SK-N-SH (cell line): Measurements from ENCODE around the gene MYMX. TPM values are rescaled to one million over a fixed set of nuclear protein-coding genes. Genes with fewer than 3 reads are reported as not detected.

ENCODE experiments used
- CTCF ChIA-PET: fragments of 300-600, 350-600 bp; formaldehyde crosslinking; extraction: SDS; loops from one replicate; lab custom pipeline; 2021; lab: Yijun Ruan, JAX
- POLR2A ChIA-PET: fragments of 350-600 bp; sonication (Branson Sonifier 250); formaldehyde crosslinking; extraction: SDS; loops from one replicate; lab custom pipeline; 2020; ENCODE audit warnings: antibody characterized with exemption, inconsistent platforms; lab: Yijun Ruan, JAX
- DNase-seq: peaks from one replicate; pipeline ENCODE4 v3.0.0; 2012
- H2AFZ ChIP-seq: fragments of 200-600 bp; sonication (generic); 2 replicates; pipeline ENCODE4 v1.8.1; 2016; ENCODE audit warnings: antibody characterized with exemption, mild to moderate bottlenecking, low read depth
- H3F3A ChIP-seq: fragments of 200-600 bp; sonication (generic); replicated peaks from 2 replicates; pipeline ENCODE3; 2016; ENCODE audit warnings: antibody characterized with exemption, mild to moderate bottlenecking; ENCODE audit not compliant: insufficient read depth
- H3K27ac ChIP-seq, 2 experiments: fragments of 200-500 bp in 1 of 2; fragments of 200-600 bp in 1 of 2; sonication (Bioruptor generic) in 1 of 2; sonication (generic), shearing (Covaris generic) in 1 of 2; 2 replicates each; pipeline versions ENCODE4 v1.5.1 to v1.6.1; 2014 to 2016; ENCODE audit warnings: low read depth in 2 of 2, inconsistent platforms in 1 of 2, low read length in 1 of 2, mild to moderate bottlenecking in 1 of 2, mixed read lengths in 1 of 2
- H3K27me3 ChIP-seq: fragments of 200-600 bp; sonication (generic), shearing (Covaris generic); 2 replicates; pipeline ENCODE4 v1.6.1; 2016; ENCODE audit warnings: mixed run types; ENCODE audit not compliant: insufficient read depth
- H3K36me3 ChIP-seq, 2 experiments: fragments of 200-500 bp in 1 of 2; fragments of 200-600 bp in 1 of 2; sonication (Bioruptor generic) in 1 of 2; sonication (generic) in 1 of 2; replicated peaks in 1 of 2; 2 replicates each; pipeline versions ENCODE3 to v1.5.1; 2014 to 2016; ENCODE audit warnings: low read length in 1 of 2, mild to moderate bottlenecking in 1 of 2; ENCODE audit not compliant: insufficient read depth in 2 of 2, control insufficient read depth in 1 of 2
- H3K4me1 ChIP-seq, 2 experiments: fragments of 200-500 bp in 1 of 2; fragments of 200-600 bp in 1 of 2; sonication (Bioruptor generic) in 1 of 2; sonication (generic), shearing (Covaris generic) in 1 of 2; 2 replicates each; pipeline versions ENCODE4 v1.5.1 to v1.6.1; 2014 to 2016; ENCODE audit warnings: low read depth in 1 of 2, low read length in 1 of 2, mixed run types in 1 of 2; ENCODE audit not compliant: insufficient read depth in 2 of 2, control insufficient read depth in 1 of 2
- H3K4me2 ChIP-seq: fragments of 200-600 bp; sonication (generic), shearing (Covaris generic); 2 replicates; pipeline ENCODE4 v1.6.1; 2017; ENCODE audit warnings: mixed run types
- H3K4me3 ChIP-seq, 2 experiments: fragments of 200-500 bp in 1 of 2; fragments of 200-600 bp in 1 of 2; sonication (Bioruptor generic) in 1 of 2; sonication (generic), shearing (Covaris generic) in 1 of 2; 2 replicates each; pipeline versions ENCODE4 v1.5.1 to v1.8.1; 2014 to 2016; ENCODE audit warnings: low read depth in 2 of 2, inconsistent platforms in 1 of 2, low read length in 1 of 2, mild to moderate bottlenecking in 1 of 2, mixed read lengths in 1 of 2, moderate library complexity in 1 of 2
- H3K79me2 ChIP-seq: fragments of 200-600 bp; sonication (generic); 2 replicates; pipeline ENCODE4 v1.8.1; 2017; ENCODE audit warnings: mild to moderate bottlenecking; ENCODE audit not compliant: insufficient read depth
- H3K9ac ChIP-seq: fragments of 200-600 bp; sonication (generic); 2 replicates; pipeline ENCODE4 v1.6.1; 2017; ENCODE audit warnings: mixed run types
- H3K9me2 ChIP-seq: fragments of 200-600 bp; sonication (generic); 2 replicates; pipeline ENCODE4 v1.6.1; 2017; ENCODE audit warnings: mixed run types
- H3K9me3 ChIP-seq: fragments of 200-600 bp; sonication (generic); 2 replicates; pipeline ENCODE4 v1.6.1; 2017; ENCODE audit warnings: mixed run types, mild to moderate bottlenecking, moderate library complexity
- H4K20me1 ChIP-seq: fragments of 200-600 bp; sonication (generic); 2 replicates; pipeline ENCODE4 v1.6.1; 2017; ENCODE audit warnings: mild to moderate bottlenecking, mixed run types; ENCODE audit not compliant: insufficient read depth
- CHD2 ChIP-seq: fragments of 150-350 bp; IDR thresholded peaks from 2 replicates; pipeline ENCODE4 v1.6.1; 2018; ENCODE audit warnings: low read length; ENCODE audit not compliant: partially characterized antibody
- GABPA ChIP-seq: IDR thresholded peaks from 2 replicates; pipeline ENCODE4 v1.4.0; 2012; ENCODE audit warnings: low read depth, mild to moderate bottlenecking
- GATA2 ChIP-seq: sonication (generic); formaldehyde crosslinking; IDR thresholded peaks from 2 replicates; pipeline ENCODE4 v1.5.0; 2020; ENCODE audit warnings: mild to moderate bottlenecking, missing genetic modification reagents
- JUND ChIP-seq: IDR thresholded peaks from 2 replicates; pipeline ENCODE4 v1.4.0; 2012
- MEF2A ChIP-seq: IDR thresholded peaks from 2 replicates; pipeline ENCODE4 v1.4.0; 2012; ENCODE audit warnings: low read depth, borderline replicate concordance
- MXI1 ChIP-seq: IDR thresholded peaks from 2 replicates; pipeline ENCODE4 v1.6.1; 2012; ENCODE audit warnings: mild to moderate bottlenecking, low read depth, low read length, improper control_type of control experiment
- POLR2AphosphoS5 ChIP-seq: IDR thresholded peaks from 2 replicates; pipeline ENCODE4 v1.6.1; 2012; ENCODE audit warnings: low read depth, low read length
- RCOR1 ChIP-seq: fragments of 150-350 bp; IDR thresholded peaks from 2 replicates; pipeline ENCODE4 v1.6.1; 2017; ENCODE audit warnings: antibody characterized with exemption, low read length
- RFX5 ChIP-seq: IDR thresholded peaks from 2 replicates; pipeline ENCODE4 v1.6.1; 2012; ENCODE audit warnings: mild to moderate bottlenecking, improper control_type of control experiment, low read length
- SMC3 ChIP-seq: IDR thresholded peaks from 2 replicates; pipeline ENCODE4 v1.6.1; 2012; ENCODE audit warnings: low read depth, low read length, improper control_type of control experiment
- TAF1 ChIP-seq: IDR thresholded peaks from 2 replicates; pipeline ENCODE4 v1.6.1; 2012; ENCODE audit warnings: low read depth, mild to moderate bottlenecking, low read length, moderate library complexity, borderline replicate concordance
- TCF12 ChIP-seq: IDR thresholded peaks from 2 replicates; pipeline ENCODE4 v1.4.0; 2012
- TEAD4 ChIP-seq: IDR thresholded peaks from 2 replicates; pipeline ENCODE4 v1.4.0; 2012; ENCODE audit warnings: mild to moderate bottlenecking, borderline replicate concordance; ENCODE audit not compliant: insufficient read depth
- WGBS: methylation state at CpG from one replicate; pipeline ENCODE4 v1.1.6; 2017; ENCODE audit warnings: low lambda C conversion rate; 5-methylcytosine and 5-hydroxymethylcytosine counted together
- polyA plus RNA-seq, 3 experiments: library from polyadenylated mRNA; depleted of rRNA; stranded (reverse); fragments of >200 nt; gene quantifications; 2 replicates each; pipeline ENCODE4 v1.2.3, GENCODE V29; 2012
- TF ChIP-seq, protein P1 (sequence below): IDR thresholded peaks from 2 replicates; pipeline ENCODE4 v1.4.0; 2012; ENCODE audit warnings: low read depth
- TF ChIP-seq, protein P2 (sequence below): fragments of 150-350 bp; IDR thresholded peaks from 2 replicates; pipeline ENCODE4 v1.6.1; 2017; ENCODE audit warnings: antibody characterized with exemption, low read length, low read depth, borderline replicate concordance
- TF ChIP-seq, protein P3 (sequence below): fragments of 150-350 bp; IDR thresholded peaks from 2 replicates; pipeline ENCODE4 v1.6.1; 2016; ENCODE audit warnings: mild to moderate bottlenecking, low read depth, low read length
- TF ChIP-seq, protein P4 (sequence below): IDR thresholded peaks from 2 replicates; pipeline ENCODE4; 2012
- TF ChIP-seq, protein P5 (sequence below): IDR thresholded peaks from 2 replicates; pipeline ENCODE4 v1.6.1; 2012; ENCODE audit warnings: mild to moderate bottlenecking, low read depth, low read length, moderate library complexity

Gene MYMX
- polyA plus RNA-seq, 1 of the 3 experiments (the other 2 are of a cell fraction) = not detected

DNA sequence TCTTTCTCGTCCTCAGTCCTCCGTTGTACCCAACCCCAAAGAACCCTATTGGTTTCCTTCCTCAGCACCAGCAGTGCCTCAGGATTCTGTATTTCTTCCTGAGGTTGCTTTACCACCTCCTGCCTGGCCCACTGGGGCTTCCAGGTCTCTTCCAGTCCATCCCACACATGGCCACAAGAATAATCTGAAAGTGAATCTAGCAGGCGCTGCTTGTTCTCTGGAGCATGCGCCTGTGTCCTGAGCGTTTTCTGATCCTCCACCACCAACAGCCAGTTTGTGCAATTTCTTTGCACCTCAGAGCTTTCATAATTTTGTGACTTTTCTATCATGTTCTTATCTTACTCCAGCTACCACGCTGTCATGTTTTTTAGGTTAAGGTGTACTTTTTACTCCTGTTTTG lies 18.5 kb downstream of the MYMX start:
- peaks cover 18% of the 10 kb centered on the region for H3F3A ChIP-seq
- POLR2A ChIA-PET = interaction anchor here (0.6 to 3.2 kb wide), 4 partner anchors 9 to 1306 kb away, joined by 3 to 48 read pairs (median 12); partner anchors contain the start of gene HSP90AB1
- no peaks in the 10 kb centered on the region for H3K9me3 ChIP-seq
- no peaks in the 10 kb centered on the region for H3K79me2 ChIP-seq
- no peaks in the 10 kb centered on the region for H4K20me1 ChIP-seq
- H3K36me3 ChIP-seq = peaks cover 0 to 6% of the 10 kb centered on the region in 2 experiments
- H3K9ac ChIP-seq = no peak overlapping the region
- H3K4me3 ChIP-seq = no peak overlapping the region
- peak overlapping the region; percentile 75; the same call in 1 of the 2 replicates for H3K4me2 ChIP-seq
- TF ChIP-seq RCOR1 = no peak
- no peak for TF ChIP-seq TAF1
- no peak for TF ChIP-seq SMC3
- TF ChIP-seq, protein P1, sequence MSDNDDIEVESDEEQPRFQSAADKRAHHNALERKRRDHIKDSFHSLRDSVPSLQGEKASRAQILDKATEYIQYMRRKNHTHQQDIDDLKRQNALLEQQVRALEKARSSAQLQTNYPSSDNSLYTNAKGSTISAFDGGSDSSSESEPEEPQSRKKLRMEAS = no peak
- no peak for TF ChIP-seq MEF2A
- no peak for TF ChIP-seq GABPA
- no peak for TF ChIP-seq POLR2AphosphoS5
- no peak for TF ChIP-seq TCF12
- TF ChIP-seq, protein P2, sequence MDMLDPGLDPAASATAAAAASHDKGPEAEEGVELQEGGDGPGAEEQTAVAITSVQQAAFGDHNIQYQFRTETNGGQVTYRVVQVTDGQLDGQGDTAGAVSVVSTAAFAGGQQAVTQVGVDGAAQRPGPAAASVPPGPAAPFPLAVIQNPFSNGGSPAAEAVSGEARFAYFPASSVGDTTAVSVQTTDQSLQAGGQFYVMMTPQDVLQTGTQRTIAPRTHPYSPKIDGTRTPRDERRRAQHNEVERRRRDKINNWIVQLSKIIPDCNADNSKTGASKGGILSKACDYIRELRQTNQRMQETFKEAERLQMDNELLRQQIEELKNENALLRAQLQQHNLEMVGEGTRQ = no peak
- TF ChIP-seq JUND = no peak
- no peak for TF ChIP-seq TEAD4
- TF ChIP-seq, protein P3, sequence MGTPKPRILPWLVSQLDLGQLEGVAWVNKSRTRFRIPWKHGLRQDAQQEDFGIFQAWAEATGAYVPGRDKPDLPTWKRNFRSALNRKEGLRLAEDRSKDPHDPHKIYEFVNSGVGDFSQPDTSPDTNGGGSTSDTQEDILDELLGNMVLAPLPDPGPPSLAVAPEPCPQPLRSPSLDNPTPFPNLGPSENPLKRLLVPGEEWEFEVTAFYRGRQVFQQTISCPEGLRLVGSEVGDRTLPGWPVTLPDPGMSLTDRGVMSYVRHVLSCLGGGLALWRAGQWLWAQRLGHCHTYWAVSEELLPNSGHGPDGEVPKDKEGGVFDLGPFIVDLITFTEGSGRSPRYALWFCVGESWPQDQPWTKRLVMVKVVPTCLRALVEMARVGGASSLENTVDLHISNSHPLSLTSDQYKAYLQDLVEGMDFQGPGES = no peak
- TF ChIP-seq GATA2 (CRISPR knock-in tag) = peak; percentile 33; the same call in 1 of the 2 replicates
- TF ChIP-seq, protein P4, sequence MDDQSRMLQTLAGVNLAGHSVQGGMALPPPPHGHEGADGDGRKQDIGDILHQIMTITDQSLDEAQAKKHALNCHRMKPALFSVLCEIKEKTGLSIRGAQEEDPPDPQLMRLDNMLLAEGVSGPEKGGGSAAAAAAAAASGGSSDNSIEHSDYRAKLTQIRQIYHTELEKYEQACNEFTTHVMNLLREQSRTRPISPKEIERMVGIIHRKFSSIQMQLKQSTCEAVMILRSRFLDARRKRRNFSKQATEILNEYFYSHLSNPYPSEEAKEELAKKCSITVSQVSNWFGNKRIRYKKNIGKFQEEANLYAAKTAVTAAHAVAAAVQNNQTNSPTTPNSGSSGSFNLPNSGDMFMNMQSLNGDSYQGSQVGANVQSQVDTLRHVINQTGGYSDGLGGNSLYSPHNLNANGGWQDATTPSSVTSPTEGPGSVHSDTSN = no peak
- TF ChIP-seq RFX5 = no peak
- TF ChIP-seq CHD2 = no peak
- TF ChIP-seq, protein P5, sequence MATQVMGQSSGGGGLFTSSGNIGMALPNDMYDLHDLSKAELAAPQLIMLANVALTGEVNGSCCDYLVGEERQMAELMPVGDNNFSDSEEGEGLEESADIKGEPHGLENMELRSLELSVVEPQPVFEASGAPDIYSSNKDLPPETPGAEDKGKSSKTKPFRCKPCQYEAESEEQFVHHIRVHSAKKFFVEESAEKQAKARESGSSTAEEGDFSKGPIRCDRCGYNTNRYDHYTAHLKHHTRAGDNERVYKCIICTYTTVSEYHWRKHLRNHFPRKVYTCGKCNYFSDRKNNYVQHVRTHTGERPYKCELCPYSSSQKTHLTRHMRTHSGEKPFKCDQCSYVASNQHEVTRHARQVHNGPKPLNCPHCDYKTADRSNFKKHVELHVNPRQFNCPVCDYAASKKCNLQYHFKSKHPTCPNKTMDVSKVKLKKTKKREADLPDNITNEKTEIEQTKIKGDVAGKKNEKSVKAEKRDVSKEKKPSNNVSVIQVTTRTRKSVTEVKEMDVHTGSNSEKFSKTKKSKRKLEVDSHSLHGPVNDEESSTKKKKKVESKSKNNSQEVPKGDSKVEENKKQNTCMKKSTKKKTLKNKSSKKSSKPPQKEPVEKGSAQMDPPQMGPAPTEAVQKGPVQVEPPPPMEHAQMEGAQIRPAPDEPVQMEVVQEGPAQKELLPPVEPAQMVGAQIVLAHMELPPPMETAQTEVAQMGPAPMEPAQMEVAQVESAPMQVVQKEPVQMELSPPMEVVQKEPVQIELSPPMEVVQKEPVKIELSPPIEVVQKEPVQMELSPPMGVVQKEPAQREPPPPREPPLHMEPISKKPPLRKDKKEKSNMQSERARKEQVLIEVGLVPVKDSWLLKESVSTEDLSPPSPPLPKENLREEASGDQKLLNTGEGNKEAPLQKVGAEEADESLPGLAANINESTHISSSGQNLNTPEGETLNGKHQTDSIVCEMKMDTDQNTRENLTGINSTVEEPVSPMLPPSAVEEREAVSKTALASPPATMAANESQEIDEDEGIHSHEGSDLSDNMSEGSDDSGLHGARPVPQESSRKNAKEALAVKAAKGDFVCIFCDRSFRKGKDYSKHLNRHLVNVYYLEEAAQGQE = no peak
- 0 out of 2 replicates have a peak, but pooled peaks have one; percentile 43 for TF ChIP-seq MXI1
- peak overlapping the region; percentile 78 to 91 for H3K27ac ChIP-seq
- WGBS = 74% methylated on average over 6 of the region's 6 CpGs
- peak overlapping the region; percentile 77; the same call in 1 of the 2 replicates for H2AFZ ChIP-seq
- no peaks in the 10 kb centered on the region for H3K27me3 ChIP-seq
- no peaks in the 10 kb centered on the region for H3K9me2 ChIP-seq
- DNase-seq = peak; percentile 34
- CTCF ChIA-PET = interaction anchor here (0.6 to 8.5 kb wide), 38 partner anchors 11 to 152 kb away, joined by 3 to 224 read pairs (median 9); partner anchors contain the start of genes HSP90AB1, MYMX, NFKBIE and SLC29A1
- H3K4me1 ChIP-seq = peaks cover 26 to 57% of the 10 kb centered on the region in 2 experiments
